HEK293 (cell line): Measurements from ENCODE around the gene CENPX.

ENCODE experiments used
- CTCF ChIA-PET: fragments of 350-600 bp; formaldehyde crosslinking; extraction: SDS; loops from one replicate; lab custom pipeline; 2021; ENCODE audit warnings: antibody characterized with exemption; lab: Yijun Ruan, JAX
- POLR2A ChIA-PET: fragments of 300-600 bp; formaldehyde crosslinking; extraction: SDS; loops from one replicate; lab custom pipeline; 2020; ENCODE audit warnings: antibody characterized with exemption, inconsistent platforms; lab: Yijun Ruan, JAX
- H3K27ac ChIP-seq: fragments of 200-500 bp; sonication (Bioruptor generic); 2 replicates; pipeline ENCODE4 v1.5.1; 2014; ENCODE audit warnings: low read depth, low read length, control low read depth, inconsistent platforms; ENCODE audit errors: extremely low read depth
- H3K36me3 ChIP-seq, 2 experiments: fragments of 200-500 bp in 1 of 2; sonication (Bioruptor generic) in 1 of 2; 1 replicate in 1 of 2; 2 replicates in 1 of 2; pipeline ENCODE4 v1.5.1; 2014 to 2017; ENCODE audit warnings: inconsistent platforms in 2 of 2, low read length in 2 of 2; ENCODE audit not compliant: control insufficient read depth in 2 of 2, insufficient read depth in 1 of 2
- H3K4me1 ChIP-seq: fragments of 200-500 bp; sonication (Bioruptor generic); 2 replicates; pipeline ENCODE4 v1.5.1; 2014; ENCODE audit warnings: mild to moderate bottlenecking, low read length, inconsistent platforms; ENCODE audit not compliant: control insufficient read depth, insufficient read depth
- H3K4me3 ChIP-seq: 2 replicates; pipeline ENCODE4 v1.5.1; 2011; ENCODE audit warnings: low read depth, mild to moderate bottlenecking, control low read depth, low read length, moderate library complexity
- H3K9me3 ChIP-seq: fragments of 200-500 bp; sonication (Bioruptor generic); 2 replicates; pipeline ENCODE4 v1.5.1; 2014; ENCODE audit warnings: low read depth, low read length, inconsistent platforms; ENCODE audit not compliant: control insufficient read depth, insufficient read depth
- BCL11B ChIP-seq: fragments of 450-650 bp; formaldehyde crosslinking; IDR thresholded peaks from 2 replicates; pipeline ENCODE4 v1.5.1; 2016; ENCODE audit warnings: low read depth, missing biosample characterization, missing genetic modification characterization
- GLIS1 ChIP-seq: fragments of 450-650 bp; formaldehyde crosslinking; IDR thresholded peaks from 2 replicates; pipeline ENCODE4 v1.5.1; 2016; ENCODE audit warnings: missing biosample characterization, missing genetic modification characterization
- GLIS2 ChIP-seq: fragments of 450-650 bp; formaldehyde crosslinking; IDR thresholded peaks from 2 replicates; pipeline ENCODE4 v1.5.1; 2016; ENCODE audit warnings: missing biosample characterization, missing genetic modification characterization
- HOXC10 ChIP-seq: sonication (generic); formaldehyde crosslinking; IDR thresholded peaks from 2 replicates; pipeline ENCODE4 v1.8.1; 2023; ENCODE audit warnings: mild to moderate bottlenecking, missing genetic modification reagents
- INSM2 ChIP-seq: fragments of 450-650 bp; formaldehyde crosslinking; IDR thresholded peaks from 2 replicates; pipeline ENCODE4 v1.5.1; 2016; ENCODE audit warnings: missing biosample characterization, missing genetic modification characterization
- KLF10 ChIP-seq: fragments of 450-650 bp; IDR thresholded peaks from 2 replicates; pipeline ENCODE4 v1.5.1; 2018; ENCODE audit warnings: missing biosample characterization, mild to moderate bottlenecking, missing genetic modification characterization
- KLF16 ChIP-seq: fragments of 450-650 bp; formaldehyde crosslinking; IDR thresholded peaks from 2 replicates; pipeline ENCODE4 v1.5.1; 2017; ENCODE audit warnings: missing biosample characterization, missing genetic modification characterization
- MEIS1 ChIP-seq: sonication (generic); formaldehyde crosslinking; IDR thresholded peaks from 2 replicates; pipeline ENCODE4 v1.8.1; 2022; ENCODE audit warnings: missing genetic modification reagents, mild to moderate bottlenecking, borderline replicate concordance
- MYNN ChIP-seq: fragments of 450-650 bp; formaldehyde crosslinking; IDR thresholded peaks from 2 replicates; pipeline ENCODE4 v1.5.1; 2016; ENCODE audit warnings: missing biosample characterization, missing genetic modification characterization, borderline replicate concordance
- PRDM1 ChIP-seq: fragments of 450-650 bp; formaldehyde crosslinking; IDR thresholded peaks from 2 replicates; pipeline ENCODE4; 2016; ENCODE audit warnings: missing biosample characterization, missing genetic modification characterization
- SCRT1 ChIP-seq: fragments of 450-650 bp; formaldehyde crosslinking; IDR thresholded peaks from 2 replicates; pipeline ENCODE4 v1.5.1; 2016; ENCODE audit warnings: missing biosample characterization, missing genetic modification characterization, borderline replicate concordance
- TRIM28 ChIP-seq: IDR thresholded peaks from 2 replicates; pipeline ENCODE4 v1.6.1; 2011; ENCODE audit warnings: low read length, control low read depth, borderline replicate concordance
- ZBTB11 ChIP-seq: fragments of 450-650 bp; formaldehyde crosslinking; conservative IDR thresholded peaks from 2 replicates; pipeline ENCODE4 v1.5.1; 2016; ENCODE audit warnings: low read depth, missing biosample characterization, missing genetic modification characterization
- ZBTB20 ChIP-seq: fragments of 450-650 bp; formaldehyde crosslinking; IDR thresholded peaks from 2 replicates; pipeline ENCODE4 v1.5.1; 2016; ENCODE audit warnings: missing biosample characterization, missing genetic modification characterization
- ZBTB48 ChIP-seq: fragments of 450-650 bp; formaldehyde crosslinking; IDR thresholded peaks from 2 replicates; pipeline ENCODE4 v1.5.1; 2016; ENCODE audit warnings: missing biosample characterization, missing genetic modification characterization
- ZBTB8A ChIP-seq: fragments of 450-650 bp; formaldehyde crosslinking; IDR thresholded peaks from 2 replicates; pipeline ENCODE4 v1.5.1; 2016; ENCODE audit warnings: missing biosample characterization, missing genetic modification characterization
- ZFHX2 ChIP-seq: fragments of 450-650 bp; formaldehyde crosslinking; conservative IDR thresholded peaks from 2 replicates; pipeline ENCODE4 v1.5.1; 2016; ENCODE audit warnings: missing biosample characterization, missing genetic modification characterization
- ZFP69B ChIP-seq: fragments of 450-650 bp; formaldehyde crosslinking; IDR thresholded peaks from 2 replicates; pipeline ENCODE4 v1.5.1; 2016; ENCODE audit warnings: missing biosample characterization, missing genetic modification characterization
- ZIC2 ChIP-seq: fragments of 450-650 bp; formaldehyde crosslinking; IDR thresholded peaks from 2 replicates; pipeline ENCODE4 v1.5.1; 2016; ENCODE audit warnings: missing biosample characterization, missing genetic modification characterization
- ZNF146 ChIP-seq: fragments of 450-650 bp; formaldehyde crosslinking; IDR thresholded peaks from 2 replicates; pipeline ENCODE4 v1.5.1; 2016; ENCODE audit warnings: missing biosample characterization, missing genetic modification characterization
- ZNF211 ChIP-seq: fragments of 450-650 bp; formaldehyde crosslinking; IDR thresholded peaks from 2 replicates; pipeline ENCODE4 v1.5.1; 2016; ENCODE audit warnings: low read depth, missing biosample characterization, missing genetic modification characterization
- ZNF23 ChIP-seq: fragments of 450-650 bp; formaldehyde crosslinking; IDR thresholded peaks from 2 replicates; pipeline ENCODE4 v1.5.1; 2016; ENCODE audit warnings: missing biosample characterization, missing genetic modification characterization, borderline replicate concordance
- ZNF239 ChIP-seq: fragments of 450-650 bp; formaldehyde crosslinking; IDR thresholded peaks from 2 replicates; pipeline ENCODE4 v1.5.1; 2016; ENCODE audit warnings: missing biosample characterization, missing genetic modification characterization
- ZNF335 ChIP-seq: fragments of 450-650 bp; formaldehyde crosslinking; conservative IDR thresholded peaks from 2 replicates; pipeline ENCODE4 v1.5.1; 2016; ENCODE audit warnings: missing biosample characterization, missing genetic modification characterization
- ZNF423 ChIP-seq: fragments of 450-650 bp; formaldehyde crosslinking; IDR thresholded peaks from 2 replicates; pipeline ENCODE4 v1.5.1; 2016; ENCODE audit warnings: missing biosample characterization, missing genetic modification characterization
- ZNF501 ChIP-seq: fragments of 450-650 bp; formaldehyde crosslinking; IDR thresholded peaks from 2 replicates; pipeline ENCODE4 v1.5.1; 2016; ENCODE audit warnings: missing biosample characterization, missing genetic modification characterization
- ZNF518A ChIP-seq: fragments of 450-650 bp; formaldehyde crosslinking; conservative IDR thresholded peaks from 2 replicates; pipeline ENCODE4 v1.5.1; 2016; ENCODE audit warnings: low read depth, missing biosample characterization, missing genetic modification characterization
- ZNF544 ChIP-seq: fragments of 450-650 bp; formaldehyde crosslinking; IDR thresholded peaks from 2 replicates; pipeline ENCODE4 v1.5.0; 2017; ENCODE audit warnings: missing biosample characterization, missing genetic modification characterization
- ZNF571 ChIP-seq: fragments of 450-650 bp; formaldehyde crosslinking; IDR thresholded peaks from 2 replicates; pipeline ENCODE4 v1.5.0; 2017; ENCODE audit warnings: missing biosample characterization, missing genetic modification characterization
- ZNF660 ChIP-seq: fragments of 450-650 bp; IDR thresholded peaks from 2 replicates; pipeline ENCODE4 v1.5.1; 2018; ENCODE audit warnings: missing biosample characterization, mild to moderate bottlenecking, missing genetic modification characterization
- ZNF776 ChIP-seq: fragments of 450-650 bp; formaldehyde crosslinking; IDR thresholded peaks from 2 replicates; pipeline ENCODE4 v1.5.0; 2017; ENCODE audit warnings: missing biosample characterization, missing genetic modification characterization, borderline replicate concordance

CENPX gene

GRCh38 chr17:82065193-82065637 lies 42.5 kb upstream of the CENPX start:
- CTCF ChIA-PET: interaction anchor here (0.6 to 1.9 kb wide), 3 partner anchors 11 to 92 kb away, joined by 3 to 5 read pairs (median 3); no protein-coding TSS in a partner anchor
- Histone ChIP-seq H3K27ac (peak overlapping the region; percentile 95), H3K4me1 (peaks cover 7% of the 10 kb centered on the region; the same call in 1 of the 2 replicates), H3K4me3 (peak overlapping the region; percentile 83), H3K36me3 (peaks cover 0 to 44% of the 10 kb centered on the region in 2 experiments; a peak in 1 of 3 replicates), H3K9me3 (no peaks in the 10 kb centered on the region)
- POLR2A ChIA-PET: interaction anchor here (0.6 to 2.5 kb wide), 7 partner anchors 12 to 30 kb away, joined by 3 to 19 read pairs (median 4); partner anchors contain the start of genes DCXR and GPS1
- TF ChIP-seq ZNF571 (tag by site-specific recombination) (no peak), GLIS1 (tag by site-specific recombination) (0 out of 2 replicates have a peak, but pooled peaks have one; percentile 12), ZFHX2 (tag by site-specific recombination) (no peak), ZFP69B (tag by site-specific recombination) (no peak), ZNF660 (tag by site-specific recombination) (no peak), TRIM28 (no peak), SCRT1 (tag by site-specific recombination) (no peak), ZBTB8A (no peak), ZNF335 (tag by site-specific recombination) (peak; percentile 73), PRDM1 (no peak), ZIC2 (peak; percentile 54; the same call in 1 of the 2 replicates), ZNF776 (no peak), ZBTB11 (peak; percentile 32; the same call in 1 of the 2 replicates), ZNF23 (no peak), HOXC10 (CRISPR knock-in tag) (0 out of 2 replicates have a peak, but pooled peaks have one; percentile 17), GLIS2 (tag by site-specific recombination) (peak; percentile 74; the same call in 1 of the 2 replicates), ZBTB48 (tag by site-specific recombination) (no peak), BCL11B (tag by site-specific recombination) (0 out of 2 replicates have a peak, but pooled peaks have one; percentile 7), KLF16 (no peak), ZNF423 (tag by site-specific recombination) (0 out of 2 replicates have a peak, but pooled peaks have one; percentile 23), ZNF239 (tag by site-specific recombination) (no peak), ZNF211 (tag by site-specific recombination) (no peak), MEIS1 (CRISPR knock-in tag) (0 out of 2 replicates have a peak, but pooled peaks have one; percentile 13), ZNF501 (no peak), ZNF544 (no peak), ZNF518A (no peak), ZBTB20 (tag by site-specific recombination) (no peak), MYNN (tag by site-specific recombination) (no peak), INSM2 (no peak), KLF10 (tag by site-specific recombination) (no peak), ZNF146 (no peak)
